Astrocyte of the cerebellum (primary cell): ENCODE measurements around the gene KCNIP4.

Source experiments
- DNase-seq: peaks from one replicate; pipeline ENCODE4 v3.0.0-alpha.2; 2011; ENCODE audit warnings: low read depth
- H3K4me3 ChIP-seq: 2 replicates; pipeline ENCODE4 v1.5.1; 2011; ENCODE audit warnings: mild to moderate bottlenecking, low read depth, low read length, moderate library complexity
- CTCF ChIP-seq: IDR thresholded peaks from 2 replicates; pipeline ENCODE4 v1.5.1; 2012; ENCODE audit warnings: low read length, low read depth, moderate library complexity, mild to moderate bottlenecking; ENCODE audit errors: missing control alignments
- in situ Hi-C: cut with HindIII; loops from 2 replicates; pipeline ENCODE4 v1.10.0; 2017; ENCODE audit warnings: low sequenced_read_pairs

The KCNIP4 gene

GRCh38 chr4:21849077-21849476, 99.5 kb downstream of the KCNIP4 start:
- in situ Hi-C loops = no loop called here
- no peak overlapping the region for H3K4me3 ChIP-seq
- no peak for TF ChIP-seq CTCF
- no peak for DNase-seq

DNA sequence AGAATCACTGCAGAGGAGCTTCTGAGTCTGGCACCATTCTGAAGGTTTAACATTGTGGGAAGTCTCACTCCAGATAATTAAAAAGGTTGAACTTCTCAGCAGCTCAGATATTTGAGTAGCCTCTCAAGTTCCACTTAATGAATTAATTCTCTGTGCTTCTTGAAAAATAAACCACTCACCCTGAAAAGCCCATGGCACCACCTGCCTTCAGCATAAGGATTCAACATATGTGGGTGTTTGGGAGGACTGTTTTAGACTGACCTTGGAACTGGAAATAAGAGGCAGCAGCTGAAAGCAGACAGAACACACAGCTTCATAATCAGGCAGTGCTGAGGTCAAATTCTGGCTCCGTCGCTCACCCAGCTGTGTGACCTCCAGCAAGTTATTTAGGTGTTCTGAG, 100.6 kb downstream of the KCNIP4 start:
- no peak overlapping the region for H3K4me3 ChIP-seq
- no peak for TF ChIP-seq CTCF
- DNase-seq = no peak
- in situ Hi-C loops = no loop called here

- in situ Hi-C loops = no loop called here
- TF ChIP-seq CTCF = no peak
- no peak overlapping the region for H3K4me3 ChIP-seq
- no peak for DNase-seq
Observed at GRCh38 chr4:21845663-21846062, 102.9 kb downstream of the KCNIP4 start.

DNA sequence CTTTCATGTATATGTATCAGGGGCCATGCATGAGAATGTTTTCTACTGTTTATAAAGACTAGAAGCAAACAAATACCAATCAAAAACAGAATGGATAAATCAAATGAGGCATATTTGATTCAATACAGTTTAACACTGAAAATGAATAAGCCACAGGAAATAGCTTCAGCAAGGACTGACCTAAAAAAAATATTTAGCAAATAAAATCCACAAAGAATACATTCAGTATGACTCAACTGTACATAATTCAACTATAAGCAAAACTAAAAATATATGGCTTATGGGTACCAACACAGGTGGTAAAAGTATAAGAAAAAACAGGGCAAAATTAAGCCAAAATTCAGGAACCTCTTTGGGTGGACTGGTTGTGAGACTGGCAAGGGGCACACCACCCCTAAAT, 112.9 kb downstream of the KCNIP4 start:
- in situ Hi-C loops = no loop called here
- H3K4me3 ChIP-seq = no peak overlapping the region
- no peak for DNase-seq
- TF ChIP-seq CTCF = no peak

DNA sequence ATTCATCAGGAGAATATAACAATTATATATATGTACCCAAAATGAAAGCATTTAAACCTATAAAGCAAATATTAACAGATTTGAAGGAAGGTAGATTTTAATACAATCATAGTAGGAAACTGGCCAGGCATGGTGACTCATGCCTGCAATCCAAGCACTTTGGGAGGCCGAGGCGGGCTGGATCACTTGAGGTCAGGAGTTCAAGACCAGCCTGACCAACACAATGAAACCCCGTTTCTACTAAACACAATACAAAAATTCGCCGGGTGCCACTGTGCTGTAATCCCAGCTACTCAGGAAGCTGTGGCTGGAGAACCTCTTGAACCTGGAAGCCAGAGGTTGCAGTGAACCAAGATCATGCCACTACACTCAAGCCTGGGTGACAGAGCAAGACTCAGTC, 118.3 kb downstream of the KCNIP4 start:
- in situ Hi-C loops = no loop called here
- TF ChIP-seq CTCF = no peak
- no peak for DNase-seq

GRCh38 chr4:21827575-21827974, 121.0 kb downstream of the KCNIP4 start:
- no peak overlapping the region for H3K4me3 ChIP-seq
- TF ChIP-seq CTCF = no peak
- in situ Hi-C loops = no loop called here
- peak; percentile 70 for DNase-seq

More for the DNA sequence above, 118.3 kb downstream of the KCNIP4 start:
- no peak overlapping the region for H3K4me3 ChIP-seq

GRCh38 chr4:21826071-21826470, 122.5 kb downstream of the KCNIP4 start:
- no peak for DNase-seq
- TF ChIP-seq CTCF = no peak
- H3K4me3 ChIP-seq = no peak overlapping the region
- in situ Hi-C loops = no loop called here
